Measurements from ENCODE around the gene SUMO3. TPM values are rescaled to one million over a fixed set of nuclear protein-coding genes. Genes with fewer than 3 reads are reported as not detected.

Gene SUMO3
- polyA plus RNA-seq, 1 donor (not counting 4 experiments of a cell fraction or from before 2014, with no cell fraction given): 115 TPM

DNA sequence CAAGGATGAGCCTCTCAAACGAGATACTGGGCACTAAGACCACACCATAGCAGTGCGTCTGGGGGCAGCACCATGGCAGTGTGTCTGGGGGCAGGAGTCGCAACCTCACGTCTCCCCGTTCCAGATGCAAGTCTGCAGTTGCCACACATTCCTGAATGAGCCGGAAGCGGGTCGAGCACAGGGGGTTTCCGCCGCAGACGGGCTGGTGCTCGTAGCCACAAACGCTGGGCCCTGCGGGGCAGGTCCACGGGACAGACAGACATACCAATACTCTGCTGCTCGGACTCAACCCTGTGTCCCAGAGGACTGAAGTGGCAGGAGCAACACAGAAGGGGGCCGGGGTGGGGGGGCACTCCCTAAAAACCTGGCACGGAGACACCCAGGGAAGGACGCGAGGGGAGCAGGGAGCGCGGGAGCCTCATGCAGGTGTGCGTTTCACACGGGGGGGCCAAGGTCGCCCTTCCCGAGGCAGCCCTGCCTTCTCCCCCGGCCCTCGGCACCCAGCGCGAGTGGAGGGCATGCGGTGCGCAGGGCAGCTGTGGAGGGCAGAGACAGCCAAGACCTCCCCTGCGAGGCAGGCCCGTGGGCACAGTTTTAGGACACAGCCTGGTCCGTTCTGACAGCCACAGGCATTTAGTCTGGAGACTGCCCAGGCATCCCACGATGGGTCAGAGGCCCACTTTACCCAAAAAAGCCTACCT is 31.1 kb upstream of the SUMO3 start:
- Histone ChIP-seq H3K27ac (ENCODE audit: control insufficient read depth, insufficient read depth, low read length) (no peak overlapping the region), H3K9ac (ENCODE audit: control insufficient read depth, extremely low read depth, insufficient read depth, low read length) (no peak overlapping the region), H3K36me3 (ENCODE audit: control insufficient read depth in 2 of 2, extremely low read depth in 1 of 2, insufficient read depth in 2 of 2, low read length in 2 of 2) (peaks cover 20 to 28% of the 10 kb centered on the region in 2 experiments), H3K4me3 (ENCODE audit: control insufficient read depth in 2 of 3, extremely low read depth in 1 of 3, insufficient read depth in 2 of 3, low read depth in 1 of 3, low read length in 3 of 3) (no peak overlapping the region), H3K27me3 (ENCODE audit: control insufficient read depth, extremely low read depth, insufficient read depth, low read length) (peaks cover 4% of the 10 kb centered on the region), H2AFZ (ENCODE audit: control insufficient read depth, low read length) (no peak overlapping the region), H3K9me1 (ENCODE audit: control insufficient read depth, extremely low read depth, insufficient read depth, low read length) (no peaks in the 10 kb centered on the region), H3K9me3 (ENCODE audit: control insufficient read depth, low read depth, low read length) (no peaks in the 10 kb centered on the region), H4K20me1 (ENCODE audit: control insufficient read depth, extremely low read depth, insufficient read depth, low read length) (peaks cover 3% of the 10 kb centered on the region), H3K79me2 (ENCODE audit: control insufficient read depth, insufficient read depth, low read length) (peaks cover 9% of the 10 kb centered on the region), H3K4me2 (ENCODE audit: control insufficient read depth, extremely low read depth, insufficient read depth, low read depth, low read length) (no peak overlapping the region), H3K4me1 (ENCODE audit: control insufficient read depth, extremely low read depth, insufficient read depth, low read length) (peaks cover 13% of the 10 kb centered on the region)
- no peak for DNase-seq (ENCODE audit: low read depth, low spot score)
- no peak for FAIRE-seq
- dilution Hi-C loops (cut with MboI; ENCODE audit: extremely low pct_ligation_motif_present, low sequenced_read_pairs): no loop called here
- TF ChIP-seq EZH2 (IDR thresholded peaks at IDR 0.05; ENCODE audit: low read length): no peak
- TF ChIP-seq, protein P1, sequence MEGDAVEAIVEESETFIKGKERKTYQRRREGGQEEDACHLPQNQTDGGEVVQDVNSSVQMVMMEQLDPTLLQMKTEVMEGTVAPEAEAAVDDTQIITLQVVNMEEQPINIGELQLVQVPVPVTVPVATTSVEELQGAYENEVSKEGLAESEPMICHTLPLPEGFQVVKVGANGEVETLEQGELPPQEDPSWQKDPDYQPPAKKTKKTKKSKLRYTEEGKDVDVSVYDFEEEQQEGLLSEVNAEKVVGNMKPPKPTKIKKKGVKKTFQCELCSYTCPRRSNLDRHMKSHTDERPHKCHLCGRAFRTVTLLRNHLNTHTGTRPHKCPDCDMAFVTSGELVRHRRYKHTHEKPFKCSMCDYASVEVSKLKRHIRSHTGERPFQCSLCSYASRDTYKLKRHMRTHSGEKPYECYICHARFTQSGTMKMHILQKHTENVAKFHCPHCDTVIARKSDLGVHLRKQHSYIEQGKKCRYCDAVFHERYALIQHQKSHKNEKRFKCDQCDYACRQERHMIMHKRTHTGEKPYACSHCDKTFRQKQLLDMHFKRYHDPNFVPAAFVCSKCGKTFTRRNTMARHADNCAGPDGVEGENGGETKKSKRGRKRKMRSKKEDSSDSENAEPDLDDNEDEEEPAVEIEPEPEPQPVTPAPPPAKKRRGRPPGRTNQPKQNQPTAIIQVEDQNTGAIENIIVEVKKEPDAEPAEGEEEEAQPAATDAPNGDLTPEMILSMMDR (optimal IDR thresholded peaks at IDR 0.05 in 1 of 3, IDR thresholded peaks at IDR 0.05 in 1 of 3, conservative IDR thresholded peaks at IDR 0.05 in 1 of 3; ENCODE audit: extremely low read depth in 1 of 3, insufficient read depth in 2 of 3, low read length in 3 of 3): no peak

DNA sequence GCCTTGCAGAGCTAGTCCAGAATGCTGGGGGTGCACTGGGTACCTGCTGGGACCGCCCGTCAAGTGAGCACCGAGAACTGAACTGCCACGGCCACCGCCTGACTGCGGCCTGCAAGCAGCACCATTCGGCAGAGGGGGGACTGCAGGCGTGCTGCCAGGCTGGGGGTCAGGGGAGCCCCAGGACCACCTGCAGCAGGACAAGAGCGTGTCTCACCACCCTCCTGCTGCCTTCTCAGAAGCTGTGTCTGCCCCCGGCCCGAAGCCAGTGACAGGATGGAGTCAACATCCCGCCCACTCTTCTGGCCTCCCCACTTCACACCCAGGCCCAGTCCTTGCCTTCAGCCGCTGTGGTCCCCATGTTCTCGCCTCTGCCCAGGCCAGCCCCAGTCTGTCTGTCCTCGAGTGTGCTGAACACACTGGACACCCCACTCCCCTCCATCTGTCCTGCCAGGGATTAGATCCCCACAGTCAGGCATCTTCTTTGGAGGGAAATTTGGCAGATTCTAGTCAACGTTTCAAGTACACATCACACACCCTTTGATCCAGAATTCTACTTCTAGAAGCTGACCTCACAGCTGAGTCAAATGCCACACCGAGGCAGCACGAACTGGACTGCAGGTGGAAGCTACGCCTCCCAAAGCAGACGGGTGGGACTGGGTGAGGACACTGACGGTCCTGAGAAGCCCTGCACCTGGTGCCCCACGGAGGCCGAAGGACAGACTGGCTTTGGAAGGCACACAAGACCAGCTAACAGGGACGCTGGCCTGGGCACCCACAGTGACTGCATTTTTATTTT is 29.6 kb upstream of the SUMO3 start:
- FAIRE-seq: no peak
- no peak overlapping the region for H3K9ac ChIP-seq (ENCODE audit: control insufficient read depth, extremely low read depth, insufficient read depth, low read length)
- dilution Hi-C loops (cut with MboI; ENCODE audit: extremely low pct_ligation_motif_present, low sequenced_read_pairs): no loop called here
- peaks cover 13% of the 10 kb centered on the region for H3K4me1 ChIP-seq (ENCODE audit: control insufficient read depth, extremely low read depth, insufficient read depth, low read length)
- H3K4me2 ChIP-seq (ENCODE audit: control insufficient read depth, extremely low read depth, insufficient read depth, low read depth, low read length): no peak overlapping the region
- no peaks in the 10 kb centered on the region for H3K9me3 ChIP-seq (ENCODE audit: control insufficient read depth, low read depth, low read length)
- DNase-seq (ENCODE audit: low read depth, low spot score): no peak
- H2AFZ ChIP-seq (ENCODE audit: control insufficient read depth, low read length): no peak overlapping the region
- H4K20me1 ChIP-seq (ENCODE audit: control insufficient read depth, extremely low read depth, insufficient read depth, low read length): no peaks in the 10 kb centered on the region
- H3K79me2 ChIP-seq (ENCODE audit: control insufficient read depth, insufficient read depth, low read length): no peaks in the 10 kb centered on the region
- H3K9me1 ChIP-seq (ENCODE audit: control insufficient read depth, extremely low read depth, insufficient read depth, low read length): no peaks in the 10 kb centered on the region
- no peak overlapping the region for H3K27ac ChIP-seq (ENCODE audit: control insufficient read depth, insufficient read depth, low read length)
- peaks cover 14 to 22% of the 10 kb centered on the region in 2 experiments for H3K36me3 ChIP-seq (ENCODE audit: control insufficient read depth in 2 of 2, extremely low read depth in 1 of 2, insufficient read depth in 2 of 2, low read length in 2 of 2)
- no peak overlapping the region for H3K4me3 ChIP-seq (ENCODE audit: control insufficient read depth in 2 of 3, extremely low read depth in 1 of 3, insufficient read depth in 2 of 3, low read depth in 1 of 3, low read length in 3 of 3)
- H3K27me3 ChIP-seq (ENCODE audit: control insufficient read depth, extremely low read depth, insufficient read depth, low read length): peaks cover 12% of the 10 kb centered on the region
- TF ChIP-seq, protein P1 (optimal IDR thresholded peaks at IDR 0.05 in 1 of 3, IDR thresholded peaks at IDR 0.05 in 1 of 3, conservative IDR thresholded peaks at IDR 0.05 in 1 of 3; ENCODE audit: extremely low read depth in 1 of 3, insufficient read depth in 2 of 3, low read length in 3 of 3): no peak
- TF ChIP-seq EZH2 (IDR thresholded peaks at IDR 0.05; ENCODE audit: low read length): no peak
